ENCODE data around the gene ADAM12. TPM values are rescaled to one million over a fixed set of nuclear protein-coding genes. Genes with fewer than 3 reads are reported as not detected.

The ADAM12 gene
- total RNA-seq, 2 experiments from 2014 or later, result 1.3 TPM

GRCh38 chr10:126075009-126075408 is 313.3 kb downstream of the ADAM12 start:
- POLR2A ChIA-PET, result no interaction called here

DNA sequence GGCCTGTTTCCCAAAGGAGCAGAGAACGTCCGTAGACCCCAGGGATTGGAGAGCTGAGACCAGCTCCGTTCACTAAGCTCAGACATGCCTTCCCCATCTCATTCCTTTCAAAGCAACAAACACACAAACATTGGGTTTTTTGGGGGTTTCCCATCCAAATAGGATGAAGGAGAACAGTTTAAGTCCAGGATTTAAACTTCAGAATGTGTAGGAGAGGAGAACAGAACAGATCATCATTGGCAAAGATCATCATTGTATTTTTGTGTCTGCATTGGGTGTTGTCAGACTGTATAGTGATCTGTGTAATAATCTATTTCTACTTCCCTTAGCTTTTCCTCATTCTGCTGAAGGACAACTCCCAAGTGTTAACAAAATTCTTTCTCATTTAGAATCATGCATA is 314.0 kb downstream of the ADAM12 start:
- H3K4me1 Mint-ChIP-seq (ENCODE audit: low read depth), result no peaks in the 10 kb centered on the region
- DNase-seq (no peak), ATAC-seq (no peak)
- TF ChIP-seq, protein P1, sequence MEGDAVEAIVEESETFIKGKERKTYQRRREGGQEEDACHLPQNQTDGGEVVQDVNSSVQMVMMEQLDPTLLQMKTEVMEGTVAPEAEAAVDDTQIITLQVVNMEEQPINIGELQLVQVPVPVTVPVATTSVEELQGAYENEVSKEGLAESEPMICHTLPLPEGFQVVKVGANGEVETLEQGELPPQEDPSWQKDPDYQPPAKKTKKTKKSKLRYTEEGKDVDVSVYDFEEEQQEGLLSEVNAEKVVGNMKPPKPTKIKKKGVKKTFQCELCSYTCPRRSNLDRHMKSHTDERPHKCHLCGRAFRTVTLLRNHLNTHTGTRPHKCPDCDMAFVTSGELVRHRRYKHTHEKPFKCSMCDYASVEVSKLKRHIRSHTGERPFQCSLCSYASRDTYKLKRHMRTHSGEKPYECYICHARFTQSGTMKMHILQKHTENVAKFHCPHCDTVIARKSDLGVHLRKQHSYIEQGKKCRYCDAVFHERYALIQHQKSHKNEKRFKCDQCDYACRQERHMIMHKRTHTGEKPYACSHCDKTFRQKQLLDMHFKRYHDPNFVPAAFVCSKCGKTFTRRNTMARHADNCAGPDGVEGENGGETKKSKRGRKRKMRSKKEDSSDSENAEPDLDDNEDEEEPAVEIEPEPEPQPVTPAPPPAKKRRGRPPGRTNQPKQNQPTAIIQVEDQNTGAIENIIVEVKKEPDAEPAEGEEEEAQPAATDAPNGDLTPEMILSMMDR (IDR thresholded peaks at IDR 0.05), result no peak
- H3K4me3 Mint-ChIP-seq, result no peak overlapping the region
- ChIA-PET CTCF (no interaction called here), POLR2A (no interaction called here)
- no peaks in the 10 kb centered on the region for H3K36me3 Mint-ChIP-seq (ENCODE audit: low read depth)
- H3K27me3 Mint-ChIP-seq, result peaks cover 5% of the 10 kb centered on the region
- no peaks in the 10 kb centered on the region for H3K9me3 Mint-ChIP-seq
- intact Hi-C loops (cut with micrococcal nuclease), result no loop called here
- no peak overlapping the region for H3K27ac Mint-ChIP-seq

More at GRCh38 chr10:126075009-126075408, 313.3 kb downstream of the ADAM12 start:
- CTCF ChIA-PET, result no interaction called here
- Mint-ChIP-seq H3K27me3 (peaks cover 5% of the 10 kb centered on the region), H3K36me3 (ENCODE audit: low read depth) (no peaks in the 10 kb centered on the region), H3K9me3 (no peaks in the 10 kb centered on the region), H3K4me3 (no peak overlapping the region), H3K27ac (no peak overlapping the region), H3K4me1 (ENCODE audit: low read depth) (no peaks in the 10 kb centered on the region)
- TF ChIP-seq, protein P1 (IDR thresholded peaks at IDR 0.05), result no peak
- ATAC-seq (no peak), DNase-seq (no peak)
- intact Hi-C loops (cut with micrococcal nuclease), result no loop called here

GRCh38 chr10:126073606-126074005 is 314.7 kb downstream of the ADAM12 start:
- Mint-ChIP-seq H3K27me3 (peaks cover 5% of the 10 kb centered on the region), H3K9me3 (no peaks in the 10 kb centered on the region), H3K4me1 (ENCODE audit: low read depth) (no peaks in the 10 kb centered on the region), H3K36me3 (ENCODE audit: low read depth) (no peaks in the 10 kb centered on the region), H3K27ac (no peak overlapping the region), H3K4me3 (no peak overlapping the region)
- ATAC-seq, result no peak
- no peak for DNase-seq
- CTCF ChIA-PET, result no interaction called here
- intact Hi-C loops (cut with micrococcal nuclease), result no loop called here
- TF ChIP-seq, protein P1 (IDR thresholded peaks at IDR 0.05), result no peak
- POLR2A ChIA-PET, result no interaction called here

- intact Hi-C loops (cut with micrococcal nuclease), result no loop called here
- no peak overlapping the region for H3K4me3 Mint-ChIP-seq
- no peak for DNase-seq
- H3K4me1 Mint-ChIP-seq (ENCODE audit: low read depth), result no peaks in the 10 kb centered on the region
- H3K36me3 Mint-ChIP-seq (ENCODE audit: low read depth), result no peaks in the 10 kb centered on the region
- TF ChIP-seq, protein P1 (IDR thresholded peaks at IDR 0.05), result no peak
- no peak for ATAC-seq
- H3K27ac Mint-ChIP-seq, result no peak overlapping the region
- CTCF ChIA-PET, result no interaction called here
- POLR2A ChIA-PET, result no interaction called here
- no peaks in the 10 kb centered on the region for H3K9me3 Mint-ChIP-seq
- peaks cover 5% of the 10 kb centered on the region for H3K27me3 Mint-ChIP-seq
Observed at GRCh38 chr10:126072622-126073021, 315.7 kb downstream of the ADAM12 start.

DNA sequence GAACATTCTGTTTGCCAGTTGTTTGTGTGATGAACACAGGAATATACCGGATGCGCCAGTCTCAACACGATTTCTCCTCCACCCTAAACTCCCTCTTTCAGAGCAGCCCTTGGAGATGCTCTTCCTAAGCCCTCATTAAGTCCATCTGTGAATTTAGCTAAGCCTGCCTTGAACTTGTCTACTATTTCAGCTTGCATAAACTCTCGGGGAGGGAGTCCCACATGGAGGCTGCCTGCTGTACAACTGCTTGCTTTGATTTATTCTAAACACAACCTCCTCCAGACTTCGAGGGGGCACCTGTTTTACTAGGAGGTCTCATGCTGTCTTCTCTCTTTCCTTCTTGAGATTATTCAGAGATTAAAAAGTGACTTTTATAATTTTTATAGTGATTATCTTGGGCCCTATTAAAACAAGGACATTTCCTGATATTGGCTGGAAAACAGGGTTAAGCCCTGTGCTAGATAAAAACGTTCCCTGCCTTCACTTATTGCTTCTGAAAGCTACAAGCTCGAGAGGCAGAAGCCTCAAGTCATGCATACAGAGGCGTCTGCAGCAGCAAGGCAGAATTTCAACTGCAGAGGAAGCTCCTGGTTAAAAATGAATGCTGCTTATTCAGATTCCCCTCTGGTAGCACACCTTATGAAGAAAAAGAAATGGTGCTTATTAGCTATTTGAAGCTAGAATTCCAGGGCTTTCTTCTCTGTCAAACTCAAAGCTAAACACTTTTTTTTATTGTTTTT is 317.6 kb downstream of the ADAM12 start:
- TF ChIP-seq, protein P1 (IDR thresholded peaks at IDR 0.05), result no peak
- Mint-ChIP-seq H3K27me3 (no peaks in the 10 kb centered on the region), H3K27ac (no peak overlapping the region), H3K4me1 (ENCODE audit: low read depth) (no peaks in the 10 kb centered on the region), H3K36me3 (ENCODE audit: low read depth) (no peaks in the 10 kb centered on the region), H3K4me3 (no peak overlapping the region), H3K9me3 (no peaks in the 10 kb centered on the region)
- no peak for DNase-seq
- POLR2A ChIA-PET, result no interaction called here
- no peak for ATAC-seq
- CTCF ChIA-PET, result no interaction called here
- intact Hi-C loops (cut with micrococcal nuclease), result no loop called here

Data from activated CD8-positive, alpha-beta T cell treated with anti-CD3 and anti-CD28 coated beads for 36 hours (primary cell).